Body of pancreas (tissue), 4 donors: ENCODE measurements around the gene FAM83G. TPM values are rescaled to one million over a fixed set of nuclear protein-coding genes. Genes with fewer than 3 reads are reported as not detected.

ENCODE experiments used
- ATAC-seq: fragments of 150-250 bp; one replicate; pipeline ENCODE4 v1.9.1; 2016
- DNase-seq, 4 donors: peaks; one replicate each; pipeline ENCODE4 v3.0.0-alpha.2; 2019
- H3K27ac ChIP-seq, 4 donors: fragments of 200-600 bp; sonication (generic); 1 replicate in 3 of 4; 2 replicates in 1 of 4; pipeline versions ENCODE4 v1.5.1 to v1.6.1; 2016 to 2019; ENCODE audit warnings: mild to moderate bottlenecking in 1 of 4, mixed read lengths in 1 of 4, moderate library complexity in 1 of 4
- H3K27me3 ChIP-seq, 2 donors: fragments of 200-600 bp; sonication (generic); one replicate each; pipeline ENCODE4 v1.6.0; 2016; ENCODE audit warnings: mild to moderate bottlenecking in 1 of 2
- H3K36me3 ChIP-seq, 2 donors: fragments of 200-600 bp; sonication (generic); replicated peaks in 1 of 2; 2 replicates each; pipeline ENCODE4 v1.5.1; 2016; ENCODE audit warnings: low read depth in 2 of 2; ENCODE audit not compliant: insufficient read depth in 1 of 2
- H3K4me1 ChIP-seq: fragments of 200-600 bp; sonication (generic); one replicate; pipeline ENCODE4 v1.6.0; 2016
- H3K4me3 ChIP-seq, 2 donors: fragments of 200-600 bp; sonication (generic); 1 replicate in 1 of 2; 2 replicates in 1 of 2; pipeline ENCODE4 v1.5.1; 2016 to 2019
- H3K9me3 ChIP-seq, 3 donors: fragments of 200-600 bp; sonication (generic); 1 replicate in 2 of 3; 2 replicates in 1 of 3; pipeline ENCODE4 v1.5.1; 2016
- CTCF ChIP-seq, 7 experiments: fragments of 450-650 bp in 4 of 7; fragments of 200-600 bp in 3 of 7; sonication (generic) in 3 of 7; IDR thresholded peaks; one replicate each; pipeline ENCODE4 v1.5.1; 2016 to 2019; ENCODE audit warnings: antibody characterized with exemption in 7 of 7
- POLR2A ChIP-seq, 3 donors: fragments of 450-650 bp; IDR thresholded peaks; one replicate each; pipeline ENCODE4 v1.6.1; 2016; ENCODE audit warnings: antibody characterized with exemption in 3 of 3, mild to moderate bottlenecking in 2 of 3
- WGBS, 2 donors: methylation state at CpG; one replicate each; pipeline ENCODE4 v1.1.5; 2017; 5-methylcytosine and 5-hydroxymethylcytosine counted together
- intact Hi-C: fragments of 100-400 bp; cut with DNase I; formaldehyde crosslinking; loops from one replicate; pipeline ENCODE4 v1.15.1; 2023
- total RNA-seq, 2 donors: library from RNA; depleted of rRNA; stranded (reverse); fragments of >200 nt; gene quantifications; one replicate each; pipeline ENCODE4 v1.1.0, GENCODE V29; 2016

Gene FAM83G
- total RNA-seq, 2 donors from 2014 or later: 11.4 to 16.5 TPM

DNA sequence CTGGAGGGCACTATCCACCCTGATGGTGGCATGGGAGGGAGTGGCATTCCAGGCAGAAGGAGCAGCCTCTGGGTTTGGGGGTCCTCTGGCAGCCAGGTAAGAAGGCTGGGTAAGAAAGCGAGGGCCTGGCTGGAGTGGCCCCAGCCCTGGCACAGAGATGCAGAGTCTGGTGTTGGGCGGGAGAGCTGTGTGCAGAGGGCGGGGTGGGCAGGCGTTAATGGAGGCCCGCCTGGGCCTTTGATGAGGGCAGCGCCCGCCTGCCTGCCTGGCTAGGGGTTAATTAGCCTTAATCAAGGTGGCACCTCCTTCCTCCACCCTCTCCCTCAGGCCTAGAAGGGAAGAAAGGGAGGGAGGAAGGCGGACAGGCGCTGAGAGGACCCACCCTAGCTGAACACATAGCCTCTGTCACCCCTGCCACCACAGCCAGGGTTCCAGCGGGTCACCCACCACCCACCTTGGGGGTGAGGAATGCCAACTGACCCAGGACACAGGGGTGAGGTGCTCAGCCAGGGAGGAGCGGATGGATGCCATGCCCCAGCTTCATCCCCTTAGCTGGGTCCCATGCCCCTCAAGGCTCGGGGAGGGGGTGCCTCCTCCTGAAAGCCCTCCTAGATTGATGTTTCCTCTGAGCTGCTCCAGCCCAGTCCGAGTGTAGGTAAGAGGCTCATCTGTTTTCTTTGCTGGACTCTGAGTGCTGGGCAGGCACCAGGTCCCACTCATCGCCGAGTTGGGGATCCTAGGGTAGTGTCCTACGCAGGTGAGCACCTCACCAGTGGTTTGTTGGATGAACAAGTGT, 13.4 kb upstream of the FAM83G start:
- Histone ChIP-seq H3K4me1 (no peaks in the 10 kb centered on the region), H3K9me3 (no peaks in the 10 kb centered on the region), H3K36me3 (no peaks in the 10 kb centered on the region), H3K27me3 (no peaks in the 10 kb centered on the region), H3K4me3 (no peak overlapping the region), H3K27ac (no peak overlapping the region)
- 68 to 81% methylated on average over 11 to 16 of the region's 16 CpGs for WGBS, 2 donors
- TF ChIP-seq POLR2A (IDR thresholded peaks at IDR 0.05): no peak
- no peak for TF ChIP-seq CTCF (IDR thresholded peaks at IDR 0.05)
- DNase-seq (no peak), ATAC-seq (peak; percentile 16)
- intact Hi-C loops: no loop called here

DNA sequence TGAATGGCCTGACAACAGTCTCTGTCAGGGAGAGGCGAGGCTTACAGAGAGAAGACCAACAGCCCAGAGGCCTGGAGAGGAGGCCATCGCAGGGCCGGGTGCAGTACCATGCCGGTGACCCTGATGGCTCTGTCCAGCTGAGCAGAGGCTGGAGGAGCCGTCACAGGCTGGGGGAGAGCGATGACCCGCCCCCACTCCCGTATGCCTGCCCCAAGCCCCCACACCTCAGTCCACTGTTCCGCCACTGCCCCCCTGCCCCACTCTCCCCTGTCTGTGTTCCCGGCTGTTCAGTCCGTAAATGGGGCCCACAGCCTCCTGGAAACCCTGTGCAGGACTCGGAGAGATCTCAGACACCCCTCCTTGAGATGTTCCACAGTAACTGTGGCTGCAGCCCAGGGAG, 12.8 kb upstream of the FAM83G start:
- no peaks in the 10 kb centered on the region for H3K9me3 ChIP-seq
- ATAC-seq (no peak), DNase-seq (no peak)
- H3K27ac ChIP-seq: no peak overlapping the region
- H3K4me1 ChIP-seq: no peaks in the 10 kb centered on the region
- 81 to 85% methylated on average over 8 to 11 of the region's 12 CpGs for WGBS, 2 donors
- no peaks in the 10 kb centered on the region for H3K36me3 ChIP-seq
- H3K27me3 ChIP-seq: no peaks in the 10 kb centered on the region
- TF ChIP-seq POLR2A (IDR thresholded peaks at IDR 0.05) (no peak), CTCF (IDR thresholded peaks at IDR 0.05) (no peak)
- no peak overlapping the region for H3K4me3 ChIP-seq
- intact Hi-C loops: no loop called here

DNA sequence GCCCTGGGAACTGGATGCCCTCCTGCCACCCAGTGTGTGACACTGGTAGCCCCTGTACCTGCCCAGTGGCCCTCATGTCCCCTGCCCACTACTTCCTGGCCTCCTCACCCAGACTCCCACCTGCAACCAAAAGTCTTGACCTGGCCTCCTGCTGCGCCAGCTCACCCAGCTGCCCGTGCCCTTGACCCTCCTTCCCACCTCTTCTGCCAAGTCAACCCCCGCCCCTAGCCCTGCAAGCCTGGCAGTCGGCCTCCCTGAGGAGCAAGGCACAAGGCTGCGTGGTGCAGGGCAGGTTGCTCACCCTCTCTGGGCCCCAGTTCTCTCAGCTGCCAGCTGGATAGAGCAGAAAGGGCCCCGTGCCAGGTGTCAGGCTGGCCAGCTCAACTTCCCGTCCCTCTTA, 12.3 kb upstream of the FAM83G start:
- no peak for DNase-seq
- intact Hi-C loops: no loop called here

DNA sequence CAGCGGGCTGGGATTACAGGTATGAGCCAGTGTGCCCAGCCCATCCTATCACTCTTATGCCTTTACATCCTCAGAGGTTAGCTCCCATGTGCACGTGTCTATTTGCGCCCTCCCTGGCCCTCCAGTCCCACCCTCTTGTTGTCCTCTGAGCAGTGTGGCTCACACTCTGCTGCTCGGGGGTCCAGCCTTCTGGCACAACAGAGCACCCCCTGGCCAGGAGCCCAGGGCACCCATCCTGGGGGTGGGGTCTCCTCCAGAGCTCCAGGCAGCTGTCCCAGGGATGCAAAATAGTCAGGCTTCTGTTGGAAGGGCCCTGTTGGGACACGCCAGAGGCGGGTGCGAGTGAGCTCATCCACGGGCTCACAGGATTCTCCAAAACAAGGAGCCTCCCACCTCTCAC, 11.7 kb upstream of the FAM83G start:
- Histone ChIP-seq H3K4me1 (no peaks in the 10 kb centered on the region), H3K9me3 (no peaks in the 10 kb centered on the region), H3K36me3 (no peaks in the 10 kb centered on the region), H3K27ac (no peak overlapping the region), H3K27me3 (no peaks in the 10 kb centered on the region), H3K4me3 (no peak overlapping the region)
- intact Hi-C loops: no loop called here
- WGBS, 2 donors: 77 to 79% methylated on average over 6 to 7 of the region's 8 CpGs
- TF ChIP-seq CTCF (IDR thresholded peaks at IDR 0.05) (no peak), POLR2A (IDR thresholded peaks at IDR 0.05) (no peak)
- ATAC-seq: no peak
- no peak for DNase-seq

More for the DNA sequence above, 12.3 kb upstream of the FAM83G start:
- Histone ChIP-seq H3K4me1 (no peaks in the 10 kb centered on the region), H3K27me3 (no peaks in the 10 kb centered on the region), H3K36me3 (no peaks in the 10 kb centered on the region), H3K9me3 (no peaks in the 10 kb centered on the region), H3K27ac (no peak overlapping the region), H3K4me3 (no peak overlapping the region)
- no peak for ATAC-seq
- WGBS, 2 donors: 62 to 72% methylated on average over 4 to 7 of the region's 7 CpGs
- TF ChIP-seq POLR2A (IDR thresholded peaks at IDR 0.05) (no peak), CTCF (IDR thresholded peaks at IDR 0.05) (no peak)

GRCh38 chr17:19015428-19015827, 10.9 kb upstream of the FAM83G start:
- no peaks in the 10 kb centered on the region for H3K27me3 ChIP-seq
- intact Hi-C loops: no loop called here
- no peak for TF ChIP-seq POLR2A (IDR thresholded peaks at IDR 0.05)
- no peak for TF ChIP-seq CTCF (IDR thresholded peaks at IDR 0.05)
- H3K9me3 ChIP-seq: no peaks in the 10 kb centered on the region
- no peak overlapping the region for H3K4me3 ChIP-seq
- ATAC-seq (no peak), DNase-seq (no peak)
- WGBS, 2 donors: 74 to 77% methylated on average over 7 of the region's 7 CpGs
- no peak overlapping the region for H3K27ac ChIP-seq
- no peaks in the 10 kb centered on the region for H3K36me3 ChIP-seq
- H3K4me1 ChIP-seq: no peaks in the 10 kb centered on the region
